ENCODE measurements around the gene IFT25.

DNA sequence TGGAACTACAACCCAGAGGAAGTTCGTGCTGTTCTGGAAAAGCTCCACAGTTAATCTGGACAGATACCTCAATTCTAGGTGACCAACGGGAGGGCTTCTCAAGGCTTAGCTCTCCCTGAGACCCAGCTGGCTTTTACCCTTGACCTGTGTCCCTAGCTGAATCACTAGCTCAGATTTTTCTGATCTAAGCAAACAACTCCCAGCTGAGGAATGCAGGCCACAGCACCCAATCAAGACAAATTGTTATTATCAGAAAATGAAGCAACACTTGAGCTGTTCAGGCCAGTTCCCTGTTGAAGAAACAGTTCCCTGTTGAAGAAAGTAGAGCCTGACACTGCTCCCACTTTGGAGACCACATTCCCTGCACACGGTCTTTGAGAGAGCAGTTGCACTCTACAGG, 35.6 kb downstream of the IFT25 start:
- TF ChIP-seq, protein P1, sequence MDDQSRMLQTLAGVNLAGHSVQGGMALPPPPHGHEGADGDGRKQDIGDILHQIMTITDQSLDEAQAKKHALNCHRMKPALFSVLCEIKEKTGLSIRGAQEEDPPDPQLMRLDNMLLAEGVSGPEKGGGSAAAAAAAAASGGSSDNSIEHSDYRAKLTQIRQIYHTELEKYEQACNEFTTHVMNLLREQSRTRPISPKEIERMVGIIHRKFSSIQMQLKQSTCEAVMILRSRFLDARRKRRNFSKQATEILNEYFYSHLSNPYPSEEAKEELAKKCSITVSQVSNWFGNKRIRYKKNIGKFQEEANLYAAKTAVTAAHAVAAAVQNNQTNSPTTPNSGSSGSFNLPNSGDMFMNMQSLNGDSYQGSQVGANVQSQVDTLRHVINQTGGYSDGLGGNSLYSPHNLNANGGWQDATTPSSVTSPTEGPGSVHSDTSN (CRISPR knock-in tag; IDR thresholded peaks at IDR 0.05) = no peak
- TF ChIP-seq, protein P2, sequence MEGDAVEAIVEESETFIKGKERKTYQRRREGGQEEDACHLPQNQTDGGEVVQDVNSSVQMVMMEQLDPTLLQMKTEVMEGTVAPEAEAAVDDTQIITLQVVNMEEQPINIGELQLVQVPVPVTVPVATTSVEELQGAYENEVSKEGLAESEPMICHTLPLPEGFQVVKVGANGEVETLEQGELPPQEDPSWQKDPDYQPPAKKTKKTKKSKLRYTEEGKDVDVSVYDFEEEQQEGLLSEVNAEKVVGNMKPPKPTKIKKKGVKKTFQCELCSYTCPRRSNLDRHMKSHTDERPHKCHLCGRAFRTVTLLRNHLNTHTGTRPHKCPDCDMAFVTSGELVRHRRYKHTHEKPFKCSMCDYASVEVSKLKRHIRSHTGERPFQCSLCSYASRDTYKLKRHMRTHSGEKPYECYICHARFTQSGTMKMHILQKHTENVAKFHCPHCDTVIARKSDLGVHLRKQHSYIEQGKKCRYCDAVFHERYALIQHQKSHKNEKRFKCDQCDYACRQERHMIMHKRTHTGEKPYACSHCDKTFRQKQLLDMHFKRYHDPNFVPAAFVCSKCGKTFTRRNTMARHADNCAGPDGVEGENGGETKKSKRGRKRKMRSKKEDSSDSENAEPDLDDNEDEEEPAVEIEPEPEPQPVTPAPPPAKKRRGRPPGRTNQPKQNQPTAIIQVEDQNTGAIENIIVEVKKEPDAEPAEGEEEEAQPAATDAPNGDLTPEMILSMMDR (tag by site-specific recombination; IDR thresholded peaks at IDR 0.05) = no peak
- TF ChIP-seq ZNF335 (tag by site-specific recombination; conservative IDR thresholded peaks at IDR 0.05) (no peak), MYNN (tag by site-specific recombination; IDR thresholded peaks at IDR 0.05; ENCODE audit: borderline replicate concordance) (no peak), TCF7L2 (IDR thresholded peaks at IDR 0.05; ENCODE audit: borderline replicate concordance, low read depth, low read length) (no peak), YY1 (tag by site-specific recombination; IDR thresholded peaks at IDR 0.05) (no peak), ZNF510 (tag by site-specific recombination; IDR thresholded peaks at IDR 0.05; ENCODE audit: insufficient replicate concordance) (no peak), ZNF24 (tag by site-specific recombination; IDR thresholded peaks at IDR 0.05) (no peak)
- TF ChIP-seq, protein P3, sequence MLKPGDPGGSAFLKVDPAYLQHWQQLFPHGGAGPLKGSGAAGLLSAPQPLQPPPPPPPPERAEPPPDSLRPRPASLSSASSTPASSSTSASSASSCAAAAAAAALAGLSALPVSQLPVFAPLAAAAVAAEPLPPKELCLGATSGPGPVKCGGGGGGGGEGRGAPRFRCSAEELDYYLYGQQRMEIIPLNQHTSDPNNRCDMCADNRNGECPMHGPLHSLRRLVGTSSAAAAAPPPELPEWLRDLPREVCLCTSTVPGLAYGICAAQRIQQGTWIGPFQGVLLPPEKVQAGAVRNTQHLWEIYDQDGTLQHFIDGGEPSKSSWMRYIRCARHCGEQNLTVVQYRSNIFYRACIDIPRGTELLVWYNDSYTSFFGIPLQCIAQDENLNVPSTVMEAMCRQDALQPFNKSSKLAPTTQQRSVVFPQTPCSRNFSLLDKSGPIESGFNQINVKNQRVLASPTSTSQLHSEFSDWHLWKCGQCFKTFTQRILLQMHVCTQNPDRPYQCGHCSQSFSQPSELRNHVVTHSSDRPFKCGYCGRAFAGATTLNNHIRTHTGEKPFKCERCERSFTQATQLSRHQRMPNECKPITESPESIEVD (tag by site-specific recombination; IDR thresholded peaks at IDR 0.05) = no peak
- TF ChIP-seq, protein P4, sequence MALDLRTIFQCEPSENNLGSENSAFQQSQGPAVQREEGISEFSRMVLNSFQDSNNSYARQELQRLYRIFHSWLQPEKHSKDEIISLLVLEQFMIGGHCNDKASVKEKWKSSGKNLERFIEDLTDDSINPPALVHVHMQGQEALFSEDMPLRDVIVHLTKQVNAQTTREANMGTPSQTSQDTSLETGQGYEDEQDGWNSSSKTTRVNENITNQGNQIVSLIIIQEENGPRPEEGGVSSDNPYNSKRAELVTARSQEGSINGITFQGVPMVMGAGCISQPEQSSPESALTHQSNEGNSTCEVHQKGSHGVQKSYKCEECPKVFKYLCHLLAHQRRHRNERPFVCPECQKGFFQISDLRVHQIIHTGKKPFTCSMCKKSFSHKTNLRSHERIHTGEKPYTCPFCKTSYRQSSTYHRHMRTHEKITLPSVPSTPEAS (tag by site-specific recombination; IDR thresholded peaks at IDR 0.05) = no peak

Data from HEK293 (cell line).